Adrenal gland (tissue), 5 donors: ENCODE results near the gene GLP2R.

ENCODE experiments used
- CTCF ChIP-seq, 6 experiments: fragments of 450-650 bp in 4 of 6; fragments of 200-600 bp in 2 of 6; sonication (generic) in 1 of 6; IDR thresholded peaks; 1 replicate in 5 of 6; 2 replicates in 1 of 6; pipeline versions ENCODE4 v1.5.1 to v1.8.0; 2016 to 2021; ENCODE audit warnings: antibody characterized with exemption in 6 of 6, mild to moderate bottlenecking in 2 of 6, moderate library complexity in 1 of 6
- POLR2A ChIP-seq, 2 donors: fragments of 450-650 bp; IDR thresholded peaks; one replicate each; pipeline ENCODE4 v1.6.1; 2017; ENCODE audit warnings: antibody characterized with exemption in 2 of 2, mild to moderate bottlenecking in 2 of 2, moderate library complexity in 1 of 2
- donor health status: DM: no; HTN: no; CAD: no.

- TF ChIP-seq CTCF (IDR thresholded peaks at IDR 0.05) (no peak), POLR2A (IDR thresholded peaks at IDR 0.05) (no peak)
Observed at GRCh38 chr17:9859781-9860180, 34.1 kb downstream of the GLP2R start.
